AG09309 (cell line): Measurements from ENCODE around the gene MAD1L1.

Source experiments
- DNase-seq: peaks from one replicate; pipeline ENCODE4 v3.0.0-alpha.2; 2010; ENCODE audit warnings: low read depth
- H3K4me3 ChIP-seq: 2 replicates; pipeline ENCODE4 v1.5.1; 2011; ENCODE audit warnings: mild to moderate bottlenecking, low read depth, low read length, moderate library complexity; ENCODE audit not compliant: control insufficient read depth
- TF ChIP-seq, protein P1 (sequence below): IDR thresholded peaks from 2 replicates; pipeline ENCODE4 v1.5.1; 2011; ENCODE audit warnings: mild to moderate bottlenecking, low read depth, low read length, inconsistent platforms; ENCODE audit not compliant: insufficient read depth, control insufficient read depth; ENCODE audit errors: missing control alignments

MAD1L1 gene

DNA sequence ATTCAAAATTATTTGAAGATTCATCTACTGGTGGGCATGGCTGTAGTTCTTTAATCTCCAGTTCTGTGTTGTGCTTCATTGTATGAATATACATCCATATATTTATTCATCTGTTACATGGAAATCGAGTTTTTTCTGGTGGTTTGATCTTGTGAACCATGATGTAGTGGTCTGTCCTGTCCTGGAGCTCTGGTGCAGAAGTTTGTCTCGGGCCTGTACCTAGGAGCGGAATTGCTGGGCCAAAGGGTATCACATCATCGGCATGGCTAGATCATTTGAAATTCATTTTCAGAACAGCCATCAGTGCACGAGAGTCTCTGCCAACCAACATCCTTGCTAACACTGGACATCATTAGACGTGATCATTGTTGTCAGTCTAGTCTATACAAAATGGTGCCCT is 455.6 kb downstream of the MAD1L1 start:
- H3K4me3 ChIP-seq = no peak overlapping the region
- DNase-seq = no peak
- TF ChIP-seq, protein P1, sequence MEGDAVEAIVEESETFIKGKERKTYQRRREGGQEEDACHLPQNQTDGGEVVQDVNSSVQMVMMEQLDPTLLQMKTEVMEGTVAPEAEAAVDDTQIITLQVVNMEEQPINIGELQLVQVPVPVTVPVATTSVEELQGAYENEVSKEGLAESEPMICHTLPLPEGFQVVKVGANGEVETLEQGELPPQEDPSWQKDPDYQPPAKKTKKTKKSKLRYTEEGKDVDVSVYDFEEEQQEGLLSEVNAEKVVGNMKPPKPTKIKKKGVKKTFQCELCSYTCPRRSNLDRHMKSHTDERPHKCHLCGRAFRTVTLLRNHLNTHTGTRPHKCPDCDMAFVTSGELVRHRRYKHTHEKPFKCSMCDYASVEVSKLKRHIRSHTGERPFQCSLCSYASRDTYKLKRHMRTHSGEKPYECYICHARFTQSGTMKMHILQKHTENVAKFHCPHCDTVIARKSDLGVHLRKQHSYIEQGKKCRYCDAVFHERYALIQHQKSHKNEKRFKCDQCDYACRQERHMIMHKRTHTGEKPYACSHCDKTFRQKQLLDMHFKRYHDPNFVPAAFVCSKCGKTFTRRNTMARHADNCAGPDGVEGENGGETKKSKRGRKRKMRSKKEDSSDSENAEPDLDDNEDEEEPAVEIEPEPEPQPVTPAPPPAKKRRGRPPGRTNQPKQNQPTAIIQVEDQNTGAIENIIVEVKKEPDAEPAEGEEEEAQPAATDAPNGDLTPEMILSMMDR = no peak

DNA sequence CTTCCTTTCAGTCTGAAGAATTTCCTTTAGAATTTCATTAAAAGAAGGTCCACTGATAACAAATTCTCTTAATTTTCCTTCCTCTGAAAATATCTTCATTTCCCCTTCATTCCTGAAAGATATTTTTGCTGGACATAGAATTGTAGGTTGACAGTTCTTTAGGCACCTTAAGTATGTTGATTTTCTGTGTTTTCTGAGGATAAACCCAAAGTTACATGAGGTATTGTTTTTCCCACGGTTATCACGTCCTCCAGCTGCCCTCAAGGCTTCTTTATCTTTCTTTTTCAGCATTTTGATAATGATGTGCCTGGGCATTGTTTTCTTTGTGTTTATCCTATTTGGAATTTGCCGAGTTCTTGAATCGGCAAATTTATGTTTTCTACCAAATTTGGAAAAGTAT is 457.4 kb downstream of the MAD1L1 start:
- TF ChIP-seq, protein P1 = no peak
- H3K4me3 ChIP-seq = no peak overlapping the region
- DNase-seq = no peak

DNA sequence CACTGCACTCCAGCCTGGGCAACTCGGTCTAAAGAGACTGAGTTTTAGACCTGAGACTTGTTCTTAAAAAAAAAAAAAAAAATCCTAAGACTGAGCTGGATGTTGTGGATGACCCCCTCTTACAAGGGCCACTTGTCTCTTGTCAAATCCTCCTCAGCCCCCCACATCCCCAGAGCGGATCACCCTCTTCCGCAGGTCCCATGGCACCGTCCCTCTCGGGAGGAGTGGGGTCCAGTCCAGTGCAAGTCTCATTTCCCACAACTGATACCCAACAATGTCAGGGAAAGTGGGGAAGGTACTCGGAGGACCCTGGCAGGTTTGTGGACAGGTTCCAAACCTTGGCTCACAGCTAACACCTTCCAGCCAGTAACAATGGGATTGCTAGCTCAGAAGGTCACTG is 462.4 kb downstream of the MAD1L1 start:
- no peak for DNase-seq
- TF ChIP-seq, protein P1 = no peak
- no peak overlapping the region for H3K4me3 ChIP-seq

DNA sequence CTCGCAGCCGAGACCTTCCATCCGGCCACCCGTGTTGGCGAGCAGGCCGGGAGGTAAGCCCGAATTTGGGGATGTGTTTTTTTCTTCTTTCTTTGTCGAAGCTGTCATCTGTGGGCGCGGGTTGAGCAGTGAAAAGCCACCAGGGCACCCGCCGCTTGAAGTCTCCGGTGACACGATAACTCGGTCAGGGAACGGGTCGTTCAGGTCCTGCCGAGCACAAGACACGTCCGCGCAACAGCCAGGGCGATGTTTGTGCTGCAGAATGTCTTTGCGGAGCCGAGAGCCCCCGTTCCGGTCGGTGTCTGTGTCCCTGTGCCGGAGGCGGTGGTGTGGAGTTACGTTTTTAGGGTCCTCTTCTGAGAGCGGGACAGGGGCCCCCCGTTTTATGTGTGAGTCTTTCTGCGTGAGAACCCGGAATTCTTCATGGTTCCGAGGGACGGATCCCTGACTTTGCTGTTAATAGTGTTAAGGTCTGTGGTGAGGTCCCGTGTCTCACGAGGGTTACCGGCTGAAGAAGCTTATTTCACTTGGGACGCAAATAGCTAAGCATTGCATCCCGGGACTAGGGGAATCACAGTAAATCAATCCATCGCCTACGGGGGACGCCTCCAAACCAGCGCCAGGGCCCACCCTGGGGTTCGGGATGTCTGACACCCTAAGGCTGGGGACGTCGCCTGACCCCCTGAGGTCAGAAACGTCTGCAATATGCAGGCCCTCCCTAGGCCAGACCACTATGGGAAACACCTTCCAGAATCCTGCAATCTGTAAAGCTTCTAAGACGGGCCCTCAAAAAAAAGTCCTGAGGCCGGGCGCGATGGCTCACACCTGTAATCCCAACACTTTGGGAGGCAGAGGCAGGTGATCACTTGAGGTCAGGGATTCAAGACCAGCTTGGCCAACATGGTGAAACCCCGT is 463.2 kb downstream of the MAD1L1 start:
- no peak overlapping the region for H3K4me3 ChIP-seq
- DNase-seq = no peak
- TF ChIP-seq, protein P1 = no peak

DNA sequence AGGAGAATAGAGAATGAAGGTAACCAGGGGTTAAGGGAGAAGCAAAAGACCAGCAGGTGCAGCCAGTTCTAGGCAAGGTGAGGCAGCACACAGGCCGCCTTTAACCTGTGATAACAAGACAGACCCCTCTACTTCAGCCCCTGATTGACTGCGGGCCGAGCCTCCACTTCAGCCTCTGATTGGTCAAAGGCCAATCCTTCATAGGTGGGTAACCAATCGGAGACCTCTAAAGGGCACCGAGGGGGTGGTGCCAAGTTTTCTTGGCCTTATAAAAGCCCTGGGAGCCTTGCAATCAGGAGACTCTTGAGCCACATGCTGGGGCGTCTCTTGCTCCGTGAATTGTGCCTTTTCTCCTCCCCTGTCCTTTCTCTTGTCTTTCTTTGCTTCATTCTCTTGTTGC is 463.9 kb downstream of the MAD1L1 start:
- TF ChIP-seq, protein P1 = no peak
- no peak for DNase-seq
- no peak overlapping the region for H3K4me3 ChIP-seq

DNA sequence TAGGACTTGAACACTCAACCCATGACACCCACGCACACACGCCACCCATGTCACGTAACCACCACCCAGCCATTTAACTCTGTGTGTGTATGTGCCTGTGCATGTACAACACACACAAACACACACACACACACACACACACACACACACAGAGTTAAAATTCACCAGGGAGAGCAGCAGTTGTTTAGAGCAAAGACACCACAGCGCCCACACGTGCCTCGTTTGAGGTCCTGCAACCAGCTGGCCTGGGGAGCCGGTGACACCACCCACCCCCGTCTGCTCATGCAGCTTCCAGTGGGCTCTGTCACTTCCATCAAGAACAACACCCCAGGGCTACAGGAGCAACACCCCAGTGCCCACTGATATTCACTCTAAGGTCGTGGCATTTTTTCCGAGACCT is 465.2 kb downstream of the MAD1L1 start:
- TF ChIP-seq, protein P1 = peak; percentile 13
- DNase-seq = no peak

More for the DNA sequence above, 465.2 kb downstream of the MAD1L1 start:
- no peak overlapping the region for H3K4me3 ChIP-seq
